Neutrophil (primary cell): ENCODE data around the gene CACNA1A.

Source experiments
- H3K27ac ChIP-seq: fragments of 200-600 bp; sonication (generic); 2 replicates; pipeline ENCODE4 v1.5.1; 2016; ENCODE audit warnings: mild to moderate bottlenecking, moderate library complexity
- H3K27me3 ChIP-seq: fragments of 200-600 bp; sonication (generic); 2 replicates; pipeline ENCODE4 v1.6.0; 2016; ENCODE audit warnings: mild to moderate bottlenecking
- H3K36me3 ChIP-seq: fragments of 200-600 bp; sonication (generic); 2 replicates; pipeline ENCODE4 v1.5.1; 2017
- H3K4me1 ChIP-seq, 2 experiments: fragments of 200-600 bp in 1 of 2; sonication (generic) in 1 of 2; 1 replicate in 1 of 2; 2 replicates in 1 of 2; pipeline versions ENCODE4 v1.5.1 to v1.6.1; 2013 to 2016; ENCODE audit warnings: low read depth in 1 of 2, low read length in 1 of 2, mild to moderate bottlenecking in 1 of 2, moderate library complexity in 1 of 2; ENCODE audit not compliant: control insufficient read depth in 1 of 2, insufficient read depth in 1 of 2
- H3K4me3 ChIP-seq, 2 experiments: fragments of 200-600 bp in 1 of 2; sonication (generic) in 1 of 2; 1 replicate in 1 of 2; 2 replicates in 1 of 2; pipeline ENCODE4 v1.5.1; 2013 to 2016; ENCODE audit warnings: low read depth in 1 of 2, low read length in 1 of 2, mild to moderate bottlenecking in 1 of 2, moderate library complexity in 1 of 2
- H3K9me3 ChIP-seq: fragments of 200-600 bp; sonication (generic); 2 replicates; pipeline ENCODE4 v1.5.1; 2016
- TF ChIP-seq, protein P1 (sequence below): fragments of 200-600 bp; sonication (generic); IDR thresholded peaks from 2 replicates; pipeline ENCODE4 v1.5.1; 2016; ENCODE audit warnings: antibody characterized with exemption

CACNA1A gene

DNA sequence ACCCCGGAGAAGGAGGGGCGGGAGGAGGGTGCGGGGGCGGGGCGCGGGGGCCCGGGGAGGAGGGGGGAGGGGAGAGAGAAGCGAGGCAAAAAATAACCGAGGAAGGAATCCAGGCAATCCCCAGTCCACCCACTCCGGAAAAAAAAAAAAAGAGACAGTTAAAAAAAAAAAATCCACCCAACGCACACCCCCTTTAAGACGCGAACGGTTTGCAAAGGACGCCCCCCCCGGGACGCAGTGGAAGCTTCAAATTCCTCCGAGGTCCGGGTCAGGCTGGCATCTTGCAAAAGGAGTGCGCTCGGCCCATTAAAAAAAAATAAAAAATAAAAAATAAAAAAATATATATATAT, at the start of gene CACNA1A:
Gene CACNA1A, minus strand, starts transcription at position 9 of the 350 bp plus-strand sequence. CDS start 255 bp downstream, outside the sequence.
- TF ChIP-seq, protein P1, sequence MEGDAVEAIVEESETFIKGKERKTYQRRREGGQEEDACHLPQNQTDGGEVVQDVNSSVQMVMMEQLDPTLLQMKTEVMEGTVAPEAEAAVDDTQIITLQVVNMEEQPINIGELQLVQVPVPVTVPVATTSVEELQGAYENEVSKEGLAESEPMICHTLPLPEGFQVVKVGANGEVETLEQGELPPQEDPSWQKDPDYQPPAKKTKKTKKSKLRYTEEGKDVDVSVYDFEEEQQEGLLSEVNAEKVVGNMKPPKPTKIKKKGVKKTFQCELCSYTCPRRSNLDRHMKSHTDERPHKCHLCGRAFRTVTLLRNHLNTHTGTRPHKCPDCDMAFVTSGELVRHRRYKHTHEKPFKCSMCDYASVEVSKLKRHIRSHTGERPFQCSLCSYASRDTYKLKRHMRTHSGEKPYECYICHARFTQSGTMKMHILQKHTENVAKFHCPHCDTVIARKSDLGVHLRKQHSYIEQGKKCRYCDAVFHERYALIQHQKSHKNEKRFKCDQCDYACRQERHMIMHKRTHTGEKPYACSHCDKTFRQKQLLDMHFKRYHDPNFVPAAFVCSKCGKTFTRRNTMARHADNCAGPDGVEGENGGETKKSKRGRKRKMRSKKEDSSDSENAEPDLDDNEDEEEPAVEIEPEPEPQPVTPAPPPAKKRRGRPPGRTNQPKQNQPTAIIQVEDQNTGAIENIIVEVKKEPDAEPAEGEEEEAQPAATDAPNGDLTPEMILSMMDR: no peak
- Histone ChIP-seq H3K9me3 (no peaks in the 10 kb centered on the region), H3K27ac (no peak within 1 kb of the TSS), H3K4me3 (no peak within 1 kb of the TSS), H3K27me3 (peaks cover 94% of the 10 kb centered on the region), H3K36me3 (no peaks in the 10 kb centered on the region), H3K4me1 (no peaks in the 10 kb centered on the region)

GRCh38 chr19:13554506-13555240, 48.4 kb upstream of the CACNA1A start:
- peaks cover 35% of the 10 kb centered on the region for H3K27me3 ChIP-seq
- H3K9me3 ChIP-seq: no peaks in the 10 kb centered on the region
- no peak overlapping the region for H3K27ac ChIP-seq
- no peaks in the 10 kb centered on the region for H3K4me1 ChIP-seq
- TF ChIP-seq, protein P1: no peak
- no peak overlapping the region for H3K4me3 ChIP-seq
- no peaks in the 10 kb centered on the region for H3K36me3 ChIP-seq

GRCh38 chr19:13553880-13554400, 47.7 kb upstream of the CACNA1A start:
- Histone ChIP-seq H3K4me1 (no peaks in the 10 kb centered on the region), H3K27ac (no peak overlapping the region), H3K9me3 (no peaks in the 10 kb centered on the region), H3K36me3 (no peaks in the 10 kb centered on the region), H3K4me3 (no peak overlapping the region), H3K27me3 (peaks cover 35% of the 10 kb centered on the region)
- TF ChIP-seq, protein P1: no peak

DNA sequence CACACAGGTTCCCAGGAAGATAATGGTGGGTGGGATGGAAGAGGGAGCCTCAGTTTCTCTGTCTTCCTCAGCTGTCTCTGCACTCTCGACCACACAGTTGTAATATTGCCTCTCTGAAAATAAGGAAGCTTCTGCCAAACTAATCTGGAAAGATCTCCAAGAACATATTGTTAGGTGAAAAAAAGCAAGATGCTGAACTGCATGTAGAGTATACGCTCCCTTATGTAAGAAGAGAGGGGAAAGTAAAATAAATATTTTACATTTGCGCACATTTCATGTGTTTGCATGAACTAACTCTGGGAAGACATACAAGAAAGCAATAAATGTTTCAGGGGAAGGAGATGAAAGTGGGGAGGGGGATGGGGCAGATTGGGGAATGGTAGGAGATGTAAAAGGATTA, 41.9 kb upstream of the CACNA1A start:
- H3K4me1 ChIP-seq: no peaks in the 10 kb centered on the region
- no peaks in the 10 kb centered on the region for H3K9me3 ChIP-seq
- TF ChIP-seq, protein P1: no peak
- peaks cover 8% of the 10 kb centered on the region for H3K27me3 ChIP-seq
- H3K27ac ChIP-seq: no peak overlapping the region
- no peaks in the 10 kb centered on the region for H3K36me3 ChIP-seq
- no peak overlapping the region for H3K4me3 ChIP-seq

GRCh38 chr19:13547102-13547501, 40.8 kb upstream of the CACNA1A start:
- TF ChIP-seq, protein P1: no peak
- no peak overlapping the region for H3K27ac ChIP-seq
- H3K4me1 ChIP-seq: no peaks in the 10 kb centered on the region
- H3K9me3 ChIP-seq: no peaks in the 10 kb centered on the region
- peaks cover 8% of the 10 kb centered on the region for H3K27me3 ChIP-seq
- no peak overlapping the region for H3K4me3 ChIP-seq
- H3K36me3 ChIP-seq: no peaks in the 10 kb centered on the region
